GM13976 (cell line): ENCODE measurements around the gene AP3B1.

Experiments
- DNase-seq: peaks from one replicate; pipeline ENCODE4 v3.0.0; 2012; ENCODE audit warnings: low spot score
- in situ Hi-C: fragments of 300-500 bp; cut with MboI; formaldehyde crosslinking; loops from one replicate; pipeline ENCODE4 v1.12.0; 2022; ENCODE audit warnings: low sequenced_read_pairs, mixed read lengths, inconsistent platforms; ENCODE audit not compliant: unreplicated experiment
- TF ChIP-seq, protein P1 (sequence below): IDR thresholded peaks from 2 replicates; pipeline ENCODE4 v1.5.1; 2012; ENCODE audit warnings: borderline replicate concordance, mild to moderate bottlenecking; ENCODE audit not compliant: insufficient read depth; ENCODE audit errors: extremely low read depth, missing control alignments, control extremely low read depth

Gene AP3B1

DNA sequence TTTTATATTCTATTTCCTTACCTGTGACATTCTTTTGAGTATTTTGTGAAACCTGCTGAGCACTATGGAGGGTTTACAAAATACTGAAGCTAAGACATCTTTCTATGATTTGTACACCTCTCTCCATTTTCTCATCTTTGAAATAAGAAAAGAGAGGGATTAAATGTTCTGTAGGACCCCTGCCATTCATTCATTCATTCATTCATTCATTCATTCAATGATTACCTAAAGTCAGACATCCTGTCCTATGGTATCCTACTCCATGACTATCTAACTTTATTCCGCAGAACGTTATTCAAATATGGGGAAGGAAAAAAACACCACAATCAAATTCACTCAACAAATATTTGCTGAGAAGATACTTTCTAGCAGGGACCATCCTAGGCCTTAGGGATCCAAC is 51.4 kb downstream of the AP3B1 start:
- DNase-seq: no peak
- in situ Hi-C loops: no loop called here

DNA sequence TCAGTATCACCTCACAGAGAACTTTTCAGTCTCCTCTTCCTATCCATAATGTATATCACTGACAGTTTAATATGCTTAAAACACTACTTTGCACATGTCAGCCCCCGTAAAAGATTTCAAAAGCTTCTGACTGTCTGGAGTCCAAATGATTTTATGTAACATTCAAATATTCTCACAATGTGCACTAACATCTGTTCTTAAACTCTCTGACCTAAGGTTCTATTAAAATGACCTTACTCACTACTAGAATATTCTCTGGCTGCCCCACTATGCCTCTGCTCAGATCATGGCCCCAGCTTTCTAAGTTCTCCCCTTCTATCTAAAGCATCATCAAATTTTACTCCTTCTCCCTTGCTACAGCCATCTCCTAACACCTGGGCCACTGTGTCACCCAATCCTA is 52.5 kb downstream of the AP3B1 start:
- in situ Hi-C loops: no loop called here
- DNase-seq: no peak
- TF ChIP-seq, protein P1, sequence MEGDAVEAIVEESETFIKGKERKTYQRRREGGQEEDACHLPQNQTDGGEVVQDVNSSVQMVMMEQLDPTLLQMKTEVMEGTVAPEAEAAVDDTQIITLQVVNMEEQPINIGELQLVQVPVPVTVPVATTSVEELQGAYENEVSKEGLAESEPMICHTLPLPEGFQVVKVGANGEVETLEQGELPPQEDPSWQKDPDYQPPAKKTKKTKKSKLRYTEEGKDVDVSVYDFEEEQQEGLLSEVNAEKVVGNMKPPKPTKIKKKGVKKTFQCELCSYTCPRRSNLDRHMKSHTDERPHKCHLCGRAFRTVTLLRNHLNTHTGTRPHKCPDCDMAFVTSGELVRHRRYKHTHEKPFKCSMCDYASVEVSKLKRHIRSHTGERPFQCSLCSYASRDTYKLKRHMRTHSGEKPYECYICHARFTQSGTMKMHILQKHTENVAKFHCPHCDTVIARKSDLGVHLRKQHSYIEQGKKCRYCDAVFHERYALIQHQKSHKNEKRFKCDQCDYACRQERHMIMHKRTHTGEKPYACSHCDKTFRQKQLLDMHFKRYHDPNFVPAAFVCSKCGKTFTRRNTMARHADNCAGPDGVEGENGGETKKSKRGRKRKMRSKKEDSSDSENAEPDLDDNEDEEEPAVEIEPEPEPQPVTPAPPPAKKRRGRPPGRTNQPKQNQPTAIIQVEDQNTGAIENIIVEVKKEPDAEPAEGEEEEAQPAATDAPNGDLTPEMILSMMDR: no peak

More for the DNA sequence above, 51.4 kb downstream of the AP3B1 start:
- TF ChIP-seq, protein P1: no peak

DNA sequence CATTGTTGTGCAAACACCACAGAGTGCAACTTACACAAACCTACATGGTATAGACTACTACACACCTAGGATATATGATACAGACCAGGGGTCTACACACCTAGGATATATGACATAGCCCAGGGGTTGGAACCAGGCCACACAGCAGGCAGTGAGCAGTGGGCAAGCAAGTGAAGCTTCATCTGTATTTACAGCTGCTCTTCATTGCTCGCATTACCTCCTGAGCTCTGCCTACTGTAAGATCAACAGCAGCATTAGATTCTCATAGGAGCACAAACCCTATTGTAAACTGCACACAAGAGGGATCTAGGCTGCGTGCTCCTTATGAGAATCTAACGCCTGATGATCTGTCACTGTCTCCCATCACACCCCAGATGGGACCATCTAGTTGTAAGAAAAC is 56.6 kb downstream of the AP3B1 start:
- DNase-seq: no peak
- in situ Hi-C loops: no loop called here
- TF ChIP-seq, protein P1: no peak

DNA sequence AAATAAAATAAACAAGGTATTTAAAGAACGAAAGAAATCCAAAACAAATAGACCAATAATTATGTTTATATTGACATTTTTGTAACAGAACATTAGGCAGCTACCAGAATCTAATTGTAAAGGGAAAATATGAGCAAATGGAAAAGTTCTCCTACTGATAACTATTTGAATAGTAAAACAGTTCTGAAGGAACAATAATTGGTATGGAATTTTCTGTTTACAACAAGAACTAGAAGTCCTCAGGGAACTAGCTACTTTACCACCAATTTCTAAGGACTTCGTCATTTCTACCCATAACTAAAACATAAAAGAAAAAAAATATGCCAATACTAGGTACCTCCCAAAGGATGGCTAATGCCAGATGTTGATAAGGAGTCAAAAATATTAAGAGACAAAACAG is 58.5 kb downstream of the AP3B1 start:
- in situ Hi-C loops: no loop called here
- DNase-seq: no peak
- TF ChIP-seq, protein P1: no peak

DNA sequence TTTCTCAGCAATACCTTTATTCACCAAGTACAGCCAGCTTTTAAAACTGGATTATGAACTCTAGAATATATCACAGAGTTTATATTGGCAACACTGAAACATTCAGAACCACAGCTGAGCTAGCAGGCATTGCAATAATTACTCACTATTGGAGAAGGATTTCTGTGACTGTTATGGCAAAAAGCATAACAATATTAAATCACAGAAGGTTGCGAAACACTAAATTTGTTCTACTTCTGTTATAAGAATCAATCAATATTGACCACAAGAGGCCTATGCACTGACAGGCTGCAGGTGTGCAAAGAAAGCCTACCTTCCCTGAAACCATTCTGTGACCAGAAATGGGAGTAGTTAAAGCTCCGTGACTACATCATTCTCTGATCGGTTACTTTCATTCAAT is 59.2 kb downstream of the AP3B1 start:
- in situ Hi-C loops: no loop called here
- TF ChIP-seq, protein P1: no peak

DNA sequence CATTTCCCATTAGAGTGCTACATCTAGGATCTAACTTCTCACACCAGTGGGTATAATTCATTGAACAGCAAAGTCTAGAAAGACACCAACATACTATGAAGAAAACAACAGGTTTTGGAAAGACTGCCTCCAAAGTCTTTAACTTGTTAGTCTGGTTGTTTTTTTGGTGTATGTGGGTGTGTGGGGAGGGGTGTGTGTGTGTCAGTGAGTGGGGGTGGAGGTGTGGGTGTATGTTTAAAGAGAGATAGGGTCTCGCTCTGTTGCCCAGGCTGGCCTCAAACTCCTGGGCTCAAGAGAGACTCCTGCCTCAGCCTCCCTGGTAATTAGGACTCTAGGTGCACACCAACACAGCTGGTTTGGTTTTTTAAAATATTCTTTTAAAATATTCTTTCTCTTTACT is 59.7 kb downstream of the AP3B1 start:
- in situ Hi-C loops: no loop called here
- DNase-seq: no peak

More for the DNA sequence above, 59.2 kb downstream of the AP3B1 start:
- no peak for DNase-seq

More for the DNA sequence above, 59.7 kb downstream of the AP3B1 start:
- TF ChIP-seq, protein P1: no peak
